K562 (cell line): ENCODE results near the gene ATP6V1F. TPM values are rescaled to one million over a fixed set of nuclear protein-coding genes. Genes with fewer than 3 reads are reported as not detected.

Source experiments
- CTCF ChIP-seq, 3 experiments: IDR thresholded peaks in 2 of 3; conservative IDR thresholded peaks in 1 of 3; 2 replicates each; pipeline ENCODE4 v1.5.1; 2011 to 2012; ENCODE audit warnings: low read length in 3 of 3, mild to moderate bottlenecking in 3 of 3, control low read depth in 2 of 3, improper control_type of control experiment in 1 of 3, inconsistent platforms in 1 of 3, low read depth in 1 of 3, mixed read lengths in 1 of 3, moderate library complexity in 1 of 3; ENCODE audit not compliant: insufficient read depth in 2 of 3
- DACH1 ChIP-seq: fragments of 450-650 bp; IDR thresholded peaks from 2 replicates; pipeline ENCODE4 v1.6.1; 2018; ENCODE audit not compliant: partially characterized antibody
- MBD1 ChIP-seq: fragments of 250-450 bp; sonication (Bioruptor Pico); IDR thresholded peaks from 2 replicates; pipeline ENCODE4 v1.8.0; 2022; ENCODE audit warnings: inconsistent platforms
- MXD1 ChIP-seq: fragments of 250-450 bp; sonication (Bioruptor Pico); IDR thresholded peaks from 2 replicates; pipeline ENCODE4 v1.8.0; 2021; ENCODE audit warnings: borderline replicate concordance, mild to moderate bottlenecking, moderate library complexity; ENCODE audit not compliant: poor library complexity, severe bottlenecking
- NCOA2 ChIP-seq, 2 experiments: fragments of 450-650 bp; IDR thresholded peaks; 2 replicates each; pipeline ENCODE4 v1.6.1; 2018; ENCODE audit warnings: mild to moderate bottlenecking in 2 of 2, moderate library complexity in 1 of 2; ENCODE audit not compliant: partially characterized antibody in 2 of 2
- OTX1 ChIP-seq: fragments of 450-650 bp; formaldehyde crosslinking; IDR thresholded peaks from 2 replicates; pipeline ENCODE4 v1.4.0; 2022; ENCODE audit warnings: mild to moderate bottlenecking
- TFAP4 ChIP-seq: sonication (generic); formaldehyde crosslinking; IDR thresholded peaks from 2 replicates; pipeline ENCODE4 v1.8.0; 2022; ENCODE audit warnings: missing genetic modification reagents, mild to moderate bottlenecking, moderate library complexity, borderline replicate concordance
- THAP12 ChIP-seq: fragments of 250-450 bp; sonication (Bioruptor Pico); IDR thresholded peaks from 2 replicates; pipeline ENCODE4 v1.9.0; 2021; ENCODE audit warnings: mild to moderate bottlenecking, inconsistent platforms
- ZC3H4 ChIP-seq: sonication (generic); formaldehyde crosslinking; IDR thresholded peaks from 2 replicates; pipeline ENCODE4 v1.9.0; 2021; ENCODE audit warnings: missing genetic modification reagents, borderline replicate concordance
- polyA plus RNA-seq, 8 experiments: library from polyadenylated mRNA; depleted of rRNA in 4 of 8; stranded (reverse) in 5 of 8; unstranded in 3 of 8; fragments of >200 nt; fragmentation: Nextera tagmentation in 2 of 8; fragmentation: Illumina TruSeq in 1 of 8; extraction: Ambion mirVana in 2 of 8; extraction: Trizol in 1 of 8; gene quantifications; 2 replicates each; pipeline versions ENCODE4 v1.2.1 to v1.2.3, GENCODE V29; 2011 to 2014; ENCODE audit warnings: inconsistent platforms in 1 of 8, missing spikeins in 1 of 8
- total RNA-seq, 7 experiments: library from RNA; depleted of rRNA in 6 of 7; stranded (reverse); fragments of >200 nt in 6 of 7; fragmentation: Illumina TruSeq in 2 of 7; extraction: Trizol in 2 of 7; gene quantifications; 2 replicates each; pipeline versions ENCODE4 v1.2.1 to v1.2.3, GENCODE V29; 2011 to 2021; ENCODE audit warnings: low replicate concordance in 1 of 7

Gene ATP6V1F
- total and polyA plus RNA-seq, 9 of the 15 experiments (the other 6 are each of a cell fraction or from before 2014, with no cell fraction given), result 206 to 1,123 (median 542) TPM

- TF ChIP-seq MBD1, result no peak
- TF ChIP-seq THAP12, result 0 out of 2 replicates have a peak, but pooled peaks have one; percentile 50
- peak; percentile 40 to 57 (median 44); a peak in 5 of 6 replicates for TF ChIP-seq CTCF (IDR thresholded peaks at IDR 0.05 in 2 of 3, conservative IDR thresholded peaks at IDR 0.05 in 1 of 3; ENCODE audit: insufficient read depth in 2 of 3, low read depth in 1 of 3, low read length in 3 of 3)
- TF ChIP-seq NCOA2 (IDR thresholded peaks at IDR 0.05; ENCODE audit: partially characterized antibody in 2 of 2), result no peak
- no peak for TF ChIP-seq OTX1 (CRISPR knock-in tag)
- TF ChIP-seq DACH1, result peak; percentile 31
- TF ChIP-seq ZC3H4 (CRISPR knock-in tag), result peak; percentile 78; the same call in 1 of the 2 replicates
- no peak for TF ChIP-seq MXD1
- peak; percentile 65 for TF ChIP-seq TFAP4
- TF ChIP-seq, all 486 proteins: peak for 10
These were observed 23.9 kb downstream of the ATP6V1F start (continued) for GRCh38 chr7:128886391-128887168.
